ENCODE results near the gene RCL1. TPM values are rescaled to one million over a fixed set of nuclear protein-coding genes. Genes with fewer than 3 reads are reported as not detected.
A peak's percentile ranks its signal among the peaks of the same experiment; 100 is the strongest.

The RCL1 gene
- total RNA-seq, 1 experiment from 2014 or later, result 34.4 TPM

DNA sequence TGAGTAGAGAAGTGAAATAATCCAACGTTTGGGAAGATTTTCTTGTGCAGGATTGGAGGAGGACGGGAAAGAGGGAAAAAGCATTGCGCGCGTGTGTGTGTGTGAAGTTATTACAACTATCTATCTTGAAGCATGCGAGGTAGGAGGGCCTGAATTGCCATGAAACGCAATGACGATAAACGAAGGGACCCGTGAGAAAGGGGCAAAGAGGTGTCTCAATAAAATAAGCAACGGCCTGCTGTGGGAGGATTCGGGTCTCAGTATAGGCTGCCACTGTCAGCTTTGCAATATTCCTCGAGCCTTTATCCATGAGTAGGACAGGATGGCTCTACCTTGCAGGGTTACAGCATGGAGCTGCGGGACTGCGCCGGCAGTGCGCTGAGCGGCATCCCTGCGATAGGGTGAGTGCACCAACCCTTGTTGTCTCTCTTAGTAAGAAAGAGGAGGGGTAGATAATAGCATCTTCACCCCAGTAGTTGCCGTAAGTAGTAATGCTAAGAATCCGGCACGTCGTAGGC is 631 bp upstream of the RCL1 start:
- no peak overlapping the region for H3K23ac ChIP-seq (ENCODE audit: insufficient read length, low read depth, low read length)
- no peak overlapping the region for H2BK120ac ChIP-seq (ENCODE audit: low read depth, low read length, poor library complexity, severe bottlenecking)
- Mint-ChIP-seq H3K4me3 (peak overlapping the region; percentile 83 to 96), H3K27ac (peak overlapping the region in 2 of 3 experiments; percentile 7 to 66; a peak in 4 of 7 replicates), H3K9me3 (no peaks in the 10 kb centered on the region; a peak in 1 of 5 replicates), H3K4me1 (peaks cover 13 to 22% of the 10 kb centered on the region in 2 experiments), H3K27me3 (ENCODE audit: low read depth) (peaks cover 6% of the 10 kb centered on the region), H3K36me3 (ENCODE audit: insufficient read depth in 1 of 3, low read depth in 3 of 3) (peaks cover 2 to 4% (median 4%) of the 10 kb centered on the region in 3 experiments; a peak in 4 of 7 replicates)
- DNase-seq, result no peak
- no peak overlapping the region for H2AFZ ChIP-seq (ENCODE audit: low read length)
- no peak overlapping the region for H3T11ph ChIP-seq (ENCODE audit: low read length)
- TF ChIP-seq, protein P1, sequence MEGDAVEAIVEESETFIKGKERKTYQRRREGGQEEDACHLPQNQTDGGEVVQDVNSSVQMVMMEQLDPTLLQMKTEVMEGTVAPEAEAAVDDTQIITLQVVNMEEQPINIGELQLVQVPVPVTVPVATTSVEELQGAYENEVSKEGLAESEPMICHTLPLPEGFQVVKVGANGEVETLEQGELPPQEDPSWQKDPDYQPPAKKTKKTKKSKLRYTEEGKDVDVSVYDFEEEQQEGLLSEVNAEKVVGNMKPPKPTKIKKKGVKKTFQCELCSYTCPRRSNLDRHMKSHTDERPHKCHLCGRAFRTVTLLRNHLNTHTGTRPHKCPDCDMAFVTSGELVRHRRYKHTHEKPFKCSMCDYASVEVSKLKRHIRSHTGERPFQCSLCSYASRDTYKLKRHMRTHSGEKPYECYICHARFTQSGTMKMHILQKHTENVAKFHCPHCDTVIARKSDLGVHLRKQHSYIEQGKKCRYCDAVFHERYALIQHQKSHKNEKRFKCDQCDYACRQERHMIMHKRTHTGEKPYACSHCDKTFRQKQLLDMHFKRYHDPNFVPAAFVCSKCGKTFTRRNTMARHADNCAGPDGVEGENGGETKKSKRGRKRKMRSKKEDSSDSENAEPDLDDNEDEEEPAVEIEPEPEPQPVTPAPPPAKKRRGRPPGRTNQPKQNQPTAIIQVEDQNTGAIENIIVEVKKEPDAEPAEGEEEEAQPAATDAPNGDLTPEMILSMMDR (conservative IDR thresholded peaks at IDR 0.05), result no peak
- H4K5ac ChIP-seq (ENCODE audit: insufficient read length, low read depth, low read length), result peak overlapping the region; percentile 15
- H4K20me1 ChIP-seq (ENCODE audit: control insufficient read depth, insufficient read depth, insufficient read length), result no peaks in the 10 kb centered on the region
- peaks cover 5% of the 10 kb centered on the region; the same call in 1 of the 2 replicates for H3K4me1 ChIP-seq (ENCODE audit: insufficient read depth, low read length)
- peaks cover 11% of the 10 kb centered on the region for H3K23me2 ChIP-seq (ENCODE audit: insufficient read length, low read depth, low read length, poor library complexity, severe bottlenecking)
- H3K79me1 ChIP-seq (ENCODE audit: insufficient read depth, low read depth, low read length, poor library complexity, severe bottlenecking), result peaks cover 4% of the 10 kb centered on the region
- no peaks in the 10 kb centered on the region for H3K9me3 ChIP-seq (ENCODE audit: control insufficient read depth, low read depth, low read length)
- H2BK12ac ChIP-seq (ENCODE audit: insufficient read length, low read depth, low read length), result no peak overlapping the region
- H3K27ac ChIP-seq (ENCODE audit: insufficient read length, low read depth, low read length), result no peak overlapping the region
- H3K27me3 ChIP-seq (ENCODE audit: insufficient read depth, low read length), result no peaks in the 10 kb centered on the region
- H3K4ac ChIP-seq (ENCODE audit: low read depth, low read length), result no peak overlapping the region
- no peak overlapping the region for H2BK5ac ChIP-seq (ENCODE audit: insufficient read length, low read length)
- WGBS (ENCODE audit: extremely low coverage, insufficient read length, low lambda C conversion rate), result no CpG with 5 or more reads among the region's 23 CpGs
- H3K18ac ChIP-seq (ENCODE audit: insufficient read length, low read depth, low read length), result peak overlapping the region; percentile 31
- no peak overlapping the region for H2BK15ac ChIP-seq (ENCODE audit: low read depth, low read length)
- peak overlapping the region; percentile 37; the same call in 1 of the 2 replicates for H3K14ac ChIP-seq (ENCODE audit: insufficient read depth, low read length)
- H3K4me2 ChIP-seq (ENCODE audit: insufficient read depth, insufficient read length, low read length), result peak overlapping the region; percentile 81
- no peak overlapping the region for H2AK5ac ChIP-seq (ENCODE audit: insufficient read length, low read length)
- H3K9ac ChIP-seq (ENCODE audit: extremely low read depth, insufficient read length, low read length), result peak overlapping the region; percentile 78
- H4K91ac ChIP-seq (ENCODE audit: insufficient read length, low read depth, low read length), result no peak overlapping the region
- peaks cover 31% of the 10 kb centered on the region; the same call in 1 of the 2 replicates for H3K79me2 ChIP-seq (ENCODE audit: insufficient read depth, low read length)
- H2BK20ac ChIP-seq (ENCODE audit: low read depth, low read length, poor library complexity, severe bottlenecking), result no peak overlapping the region
- H3K56ac ChIP-seq (ENCODE audit: insufficient read length, low read depth, low read length), result no peak overlapping the region
- H4K8ac ChIP-seq (replicated peaks; ENCODE audit: insufficient read length, low read depth, low read length), result no peak overlapping the region
